GM12878 (cell line): ENCODE measurements around the gene GIPC3. TPM values are rescaled to one million over a fixed set of nuclear protein-coding genes. Genes with fewer than 3 reads are reported as not detected.

Experiments
- ATAC-seq: fragments of 200-7000 bp; cut with Tn5 transposase; 3 replicates; pipeline ENCODE4 v1.9.1; 2020; ENCODE audit warnings: mild to moderate bottlenecking, moderate library complexity
- BruUV-seq: library from RNA; stranded (reverse); fragments of 400-500 nt; replicated peaks from 2 replicates; lab custom pipeline; 2021; lab: Mats Ljungman, UMichigan
- CTCF ChIA-PET: fragments of 300-600 bp; sonication (Branson Sonifier 250); formaldehyde crosslinking; extraction: SDS; loops from one replicate; lab custom pipeline; 2021; ENCODE audit warnings: inconsistent platforms; lab: Yijun Ruan, JAX
- POLR2A ChIA-PET: fragments of 350-600 bp; formaldehyde crosslinking; extraction: SDS; loops from one replicate; lab custom pipeline; 2021; ENCODE audit warnings: inconsistent platforms; lab: Charles Lee
- RAD21 ChIA-PET: fragments of 300-600 bp; sonication (Branson Sonifier 250); formaldehyde crosslinking; loops from one replicate; lab custom pipeline; 2023; ENCODE audit warnings: antibody characterized with exemption; ENCODE audit not compliant: unreplicated experiment; lab: Charles Lee
- SMC1A ChIA-PET: fragments of 300-600 bp; sonication (Branson Sonifier 250); formaldehyde crosslinking; loops from one replicate; lab custom pipeline; 2023; ENCODE audit not compliant: unreplicated experiment, uncharacterized antibody; lab: Charles Lee
- DNase-seq: peaks from one replicate; pipeline ENCODE4 v3.0.0-alpha.2; 2011; ENCODE audit warnings: low read depth, low spot score
- FAIRE-seq: peaks from 3 replicates; lab custom pipeline; 2011; peaks lifted over from hg19 to GRCh38; lab: Jason Lieb, UNC
- H2AFZ ChIP-seq: 2 replicates; pipeline ENCODE4 v1.6.0; 2011; ENCODE audit warnings: low read depth, low read length, control low read depth; ENCODE audit not compliant: control insufficient read depth
- H3K27ac ChIP-seq: 2 replicates; pipeline ENCODE4 v1.5.1; 2011; ENCODE audit warnings: control low read depth; ENCODE audit not compliant: control insufficient read depth, insufficient read depth
- H3K27me3 ChIP-seq, 2 experiments: replicated peaks in 1 of 2; 2 replicates each; pipeline versions ENCODE4 v1.6.0 to v1.6.1; 2011; ENCODE audit warnings: low read length in 1 of 2; ENCODE audit not compliant: control insufficient read depth in 2 of 2, insufficient read depth in 2 of 2
- H3K36me3 ChIP-seq, 2 experiments: 2 replicates each; pipeline ENCODE4 v1.5.1; 2011; ENCODE audit warnings: low read length in 1 of 2; ENCODE audit not compliant: control insufficient read depth in 2 of 2, insufficient read depth in 2 of 2
- H3K4me1 ChIP-seq: 2 replicates; pipeline ENCODE4 v1.6.1; 2011; ENCODE audit warnings: mild to moderate bottlenecking, low read length, moderate library complexity, mixed read lengths; ENCODE audit not compliant: control insufficient read depth, insufficient read depth
- H3K4me2 ChIP-seq: 2 replicates; pipeline ENCODE4 v1.6.0; 2011; ENCODE audit warnings: control low read depth; ENCODE audit not compliant: control insufficient read depth, insufficient read depth
- H3K4me3 ChIP-seq: fragments of 200-600 bp; sonication (generic); 2 replicates; pipeline ENCODE4 v1.5.1; 2016
- H3K79me2 ChIP-seq: 2 replicates; pipeline ENCODE4 v1.6.0; 2011; ENCODE audit warnings: low read length; ENCODE audit not compliant: control insufficient read depth, insufficient read depth
- H3K9ac ChIP-seq: 2 replicates; pipeline ENCODE4 v1.8.0; 2011; ENCODE audit warnings: low read length, control low read depth, mixed read lengths; ENCODE audit not compliant: control insufficient read depth, insufficient read depth
- H3K9me3 ChIP-seq: replicated peaks from 3 replicates; pipeline ENCODE4 v1.5.1; 2011; ENCODE audit warnings: mild to moderate bottlenecking, low read length; ENCODE audit not compliant: control insufficient read depth, insufficient read depth
- H4K20me1 ChIP-seq: 2 replicates; pipeline ENCODE4 v1.6.0; 2011; ENCODE audit not compliant: control insufficient read depth, insufficient read depth
- BRCA1 ChIP-seq: IDR thresholded peaks from 2 replicates; pipeline ENCODE4 v1.6.1; 2011; ENCODE audit warnings: low read depth, low read length, improper control_type of control experiment
- EED ChIP-seq: sonication (generic); IDR thresholded peaks from 2 replicates; pipeline ENCODE4 v1.6.1; 2016; ENCODE audit warnings: antibody characterized with exemption, low read depth
- GATAD2B ChIP-seq: fragments of 450-650 bp; conservative IDR thresholded peaks from 2 replicates; pipeline ENCODE4 v1.6.1; 2017; ENCODE audit warnings: low read depth, mild to moderate bottlenecking, moderate library complexity
- KAT2A ChIP-seq: conservative IDR thresholded peaks from 2 replicates; pipeline ENCODE4 v1.6.1; 2011; ENCODE audit warnings: low read depth, low read length; ENCODE audit not compliant: control insufficient read depth
- POLR2A ChIP-seq: IDR thresholded peaks from 2 replicates; pipeline ENCODE4 v1.6.1; 2011; ENCODE audit warnings: low read depth, mild to moderate bottlenecking, low read length
- RB1 ChIP-seq: fragments of 450-650 bp; formaldehyde crosslinking; IDR thresholded peaks from 2 replicates; pipeline ENCODE4 v1.6.1; 2017; ENCODE audit warnings: mild to moderate bottlenecking, borderline replicate concordance
- SMAD5 ChIP-seq: IDR thresholded peaks from 2 replicates; pipeline ENCODE4 v1.6.1; 2016; ENCODE audit warnings: antibody characterized with exemption, low read depth
- YY1 ChIP-seq: IDR thresholded peaks from 2 replicates; pipeline ENCODE4 v1.6.1; 2011; ENCODE audit warnings: low read depth, mild to moderate bottlenecking, low read length
- ZNF207 ChIP-seq: fragments of 450-650 bp; IDR thresholded peaks from 2 replicates; pipeline ENCODE4 v1.6.1; 2014; ENCODE audit warnings: antibody characterized with exemption, mild to moderate bottlenecking, borderline replicate concordance
- WGBS: methylation state at CpG from one replicate; pipeline ENCODE4 v1.1.6; 2016; ENCODE audit warnings: low lambda C conversion rate; ENCODE audit not compliant: insufficient replicate concordance, insufficient coverage; ENCODE audit errors: missing lambda C conversion rate; 5-methylcytosine and 5-hydroxymethylcytosine counted together
- in situ Hi-C: fragments of 300-500 bp; cut with MboI; formaldehyde crosslinking; loops from 9 replicates; pipeline ENCODE4 v1.14.3; 2018; ENCODE audit warnings: mixed read lengths
- intact Hi-C: fragments of 100-400 bp; cut with micrococcal nuclease; formaldehyde crosslinking; loops from one replicate; pipeline ENCODE4 v1.14.2; 2022; ENCODE audit not compliant: unreplicated experiment
- polyA plus RNA-seq, 11 experiments: library from polyadenylated mRNA; depleted of rRNA in 4 of 11; unstranded in 6 of 11; stranded (reverse) in 5 of 11; fragments of >200 nt; fragmentation: Nextera tagmentation in 4 of 11; fragmentation: Illumina TruSeq in 1 of 11; extraction: Ambion mirVana in 4 of 11; extraction: Trizol in 1 of 11; gene quantifications; 1 replicate in 1 of 11; 2 replicates in 10 of 11; pipeline versions ENCODE4 v1.2.1 to v1.2.3, GENCODE V29; 2011 to 2016; ENCODE audit warnings: inconsistent platforms in 2 of 11, missing spikeins in 2 of 11, low read depth in 1 of 11
- total RNA-seq, 4 experiments: library from RNA; depleted of rRNA in 3 of 4; stranded (reverse); fragments of >200 nt in 3 of 4; fragmentation: Illumina TruSeq in 1 of 4; extraction: Trizol in 1 of 4; gene quantifications; 2 replicates each; pipeline versions ENCODE4 v1.2.1 to v1.2.3, GENCODE V29; 2013 to 2021
- TF ChIP-seq, protein P1 (sequence below): fragments of 450-650 bp; IDR thresholded peaks from 2 replicates; pipeline ENCODE4 v1.6.1; 2016; ENCODE audit warnings: mild to moderate bottlenecking
- TF ChIP-seq, protein P2 (sequence below): fragments of 450-650 bp; IDR thresholded peaks from 2 replicates; pipeline ENCODE4 v1.6.1; 2017; ENCODE audit warnings: mild to moderate bottlenecking, moderate library complexity
- TF ChIP-seq, protein P3 (sequence below): fragments of 450-650 bp; IDR thresholded peaks from 2 replicates; pipeline ENCODE4 v1.6.1; 2016; ENCODE audit warnings: mild to moderate bottlenecking, moderate library complexity, borderline replicate concordance

Gene GIPC3
- total and polyA plus RNA-seq, 10 of the 15 experiments (the other 5 are each of a cell fraction or from before 2014, with no cell fraction given) = not detected

DNA sequence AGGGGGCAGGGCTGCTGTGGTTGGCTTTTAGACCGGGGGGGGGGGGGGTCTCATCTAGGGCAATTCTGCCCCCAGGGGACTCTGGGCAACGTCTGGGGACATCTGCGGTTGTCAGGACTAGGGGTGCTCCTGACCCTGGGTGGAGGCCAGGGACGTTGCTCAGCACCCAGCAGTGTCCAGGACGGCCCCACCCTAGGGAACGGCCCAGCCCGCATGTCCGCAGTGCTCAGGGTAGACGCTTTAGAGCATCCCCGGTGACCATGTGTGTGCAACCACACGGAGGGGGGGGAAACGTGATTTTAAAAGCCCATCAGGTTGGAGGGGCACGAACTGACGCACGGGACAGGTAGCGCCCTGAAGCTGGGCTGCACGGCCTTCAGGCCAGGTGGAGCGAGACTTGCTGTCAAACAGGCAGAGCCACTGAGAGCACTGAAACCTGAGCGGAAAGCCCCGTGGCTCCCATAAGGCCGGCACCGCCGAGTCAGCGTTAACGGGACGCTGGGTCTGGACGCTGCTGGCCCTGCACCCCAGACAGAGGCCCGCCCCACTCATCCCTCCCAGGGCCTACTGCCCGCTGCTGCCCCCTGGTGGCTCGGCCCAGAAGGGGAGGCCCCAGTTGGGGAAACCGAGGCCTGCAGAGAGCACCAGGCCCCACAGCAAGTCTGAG is 33.0 kb downstream of the GIPC3 start:
- Histone ChIP-seq H3K27ac (no peak overlapping the region), H3K79me2 (no peaks in the 10 kb centered on the region), H3K36me3 (peaks cover 0 to 11% of the 10 kb centered on the region in 2 experiments; a peak in 3 of 4 replicates), H3K4me1 (no peaks in the 10 kb centered on the region), H3K27me3 (no peaks in the 10 kb centered on the region), H3K9ac (no peak overlapping the region), H3K4me2 (no peak overlapping the region; the same call in 1 of the 2 replicates), H2AFZ (no peak overlapping the region; the same call in 1 of the 2 replicates), H4K20me1 (no peaks in the 10 kb centered on the region), H3K4me3 (no peak overlapping the region), H3K9me3 (no peaks in the 10 kb centered on the region)
- POLR2A ChIA-PET = interaction anchor here (0.5 kb wide), 1 partner anchor 66 kb away, joined by 3 read pairs; no protein-coding TSS in a partner anchor
- CTCF ChIA-PET = interaction anchor here (0.7 to 2.3 kb wide), 4 partner anchors 14 to 73 kb away, joined by 3 to 7 read pairs (median 4); no protein-coding TSS in a partner anchor
- 52% methylated on average over 20 of the region's 31 CpGs for WGBS
- SMC1A ChIA-PET = interaction anchor here (1.2 kb wide), 1 partner anchor 31 kb away, joined by 3 read pairs; no protein-coding TSS in a partner anchor
- peak; percentile 97 for ATAC-seq
- DNase-seq = peak; percentile 12
- peak; percentile 78 for FAIRE-seq
- in situ Hi-C loops = no loop called here
- BruUV-seq = no TSS peak
- intact Hi-C loops = loop anchor here (1.0 kb wide), 1 partner anchor 73 kb away; no protein-coding TSS in a partner anchor
- RAD21 ChIA-PET = no interaction called here
- TF ChIP-seq KAT2A (no peak), BRCA1 (no peak), YY1 (peak; percentile 35; the same call in 1 of the 2 replicates), ZNF207 (0 out of 2 replicates have a peak, but pooled peaks have one; percentile 33), EED (no peak), GATAD2B (peak; percentile 59; the same call in 1 of the 2 replicates), SMAD5 (no peak), POLR2A (no peak), RB1 (peak; percentile 54; the same call in 1 of the 2 replicates)
- TF ChIP-seq, protein P1, sequence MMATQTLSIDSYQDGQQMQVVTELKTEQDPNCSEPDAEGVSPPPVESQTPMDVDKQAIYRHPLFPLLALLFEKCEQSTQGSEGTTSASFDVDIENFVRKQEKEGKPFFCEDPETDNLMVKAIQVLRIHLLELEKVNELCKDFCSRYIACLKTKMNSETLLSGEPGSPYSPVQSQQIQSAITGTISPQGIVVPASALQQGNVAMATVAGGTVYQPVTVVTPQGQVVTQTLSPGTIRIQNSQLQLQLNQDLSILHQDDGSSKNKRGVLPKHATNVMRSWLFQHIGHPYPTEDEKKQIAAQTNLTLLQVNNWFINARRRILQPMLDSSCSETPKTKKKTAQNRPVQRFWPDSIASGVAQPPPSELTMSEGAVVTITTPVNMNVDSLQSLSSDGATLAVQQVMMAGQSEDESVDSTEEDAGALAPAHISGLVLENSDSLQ = no peak
- TF ChIP-seq, protein P2, sequence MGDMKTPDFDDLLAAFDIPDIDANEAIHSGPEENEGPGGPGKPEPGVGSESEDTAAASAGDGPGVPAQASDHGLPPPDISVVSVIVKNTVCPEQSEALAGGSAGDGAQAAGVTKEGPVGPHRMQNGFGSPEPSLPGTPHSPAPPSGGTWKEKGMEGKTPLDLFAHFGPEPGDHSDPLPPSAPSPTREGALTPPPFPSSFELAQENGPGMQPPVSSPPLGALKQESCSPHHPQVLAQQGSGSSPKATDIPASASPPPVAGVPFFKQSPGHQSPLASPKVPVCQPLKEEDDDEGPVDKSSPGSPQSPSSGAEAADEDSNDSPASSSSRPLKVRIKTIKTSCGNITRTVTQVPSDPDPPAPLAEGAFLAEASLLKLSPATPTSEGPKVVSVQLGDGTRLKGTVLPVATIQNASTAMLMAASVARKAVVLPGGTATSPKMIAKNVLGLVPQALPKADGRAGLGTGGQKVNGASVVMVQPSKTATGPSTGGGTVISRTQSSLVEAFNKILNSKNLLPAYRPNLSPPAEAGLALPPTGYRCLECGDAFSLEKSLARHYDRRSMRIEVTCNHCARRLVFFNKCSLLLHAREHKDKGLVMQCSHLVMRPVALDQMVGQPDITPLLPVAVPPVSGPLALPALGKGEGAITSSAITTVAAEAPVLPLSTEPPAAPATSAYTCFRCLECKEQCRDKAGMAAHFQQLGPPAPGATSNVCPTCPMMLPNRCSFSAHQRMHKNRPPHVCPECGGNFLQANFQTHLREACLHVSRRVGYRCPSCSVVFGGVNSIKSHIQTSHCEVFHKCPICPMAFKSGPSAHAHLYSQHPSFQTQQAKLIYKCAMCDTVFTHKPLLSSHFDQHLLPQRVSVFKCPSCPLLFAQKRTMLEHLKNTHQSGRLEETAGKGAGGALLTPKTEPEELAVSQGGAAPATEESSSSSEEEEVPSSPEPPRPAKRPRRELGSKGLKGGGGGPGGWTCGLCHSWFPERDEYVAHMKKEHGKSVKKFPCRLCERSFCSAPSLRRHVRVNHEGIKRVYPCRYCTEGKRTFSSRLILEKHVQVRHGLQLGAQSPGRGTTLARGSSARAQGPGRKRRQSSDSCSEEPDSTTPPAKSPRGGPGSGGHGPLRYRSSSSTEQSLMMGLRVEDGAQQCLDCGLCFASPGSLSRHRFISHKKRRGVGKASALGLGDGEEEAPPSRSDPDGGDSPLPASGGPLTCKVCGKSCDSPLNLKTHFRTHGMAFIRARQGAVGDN = no peak
- TF ChIP-seq, protein P3, sequence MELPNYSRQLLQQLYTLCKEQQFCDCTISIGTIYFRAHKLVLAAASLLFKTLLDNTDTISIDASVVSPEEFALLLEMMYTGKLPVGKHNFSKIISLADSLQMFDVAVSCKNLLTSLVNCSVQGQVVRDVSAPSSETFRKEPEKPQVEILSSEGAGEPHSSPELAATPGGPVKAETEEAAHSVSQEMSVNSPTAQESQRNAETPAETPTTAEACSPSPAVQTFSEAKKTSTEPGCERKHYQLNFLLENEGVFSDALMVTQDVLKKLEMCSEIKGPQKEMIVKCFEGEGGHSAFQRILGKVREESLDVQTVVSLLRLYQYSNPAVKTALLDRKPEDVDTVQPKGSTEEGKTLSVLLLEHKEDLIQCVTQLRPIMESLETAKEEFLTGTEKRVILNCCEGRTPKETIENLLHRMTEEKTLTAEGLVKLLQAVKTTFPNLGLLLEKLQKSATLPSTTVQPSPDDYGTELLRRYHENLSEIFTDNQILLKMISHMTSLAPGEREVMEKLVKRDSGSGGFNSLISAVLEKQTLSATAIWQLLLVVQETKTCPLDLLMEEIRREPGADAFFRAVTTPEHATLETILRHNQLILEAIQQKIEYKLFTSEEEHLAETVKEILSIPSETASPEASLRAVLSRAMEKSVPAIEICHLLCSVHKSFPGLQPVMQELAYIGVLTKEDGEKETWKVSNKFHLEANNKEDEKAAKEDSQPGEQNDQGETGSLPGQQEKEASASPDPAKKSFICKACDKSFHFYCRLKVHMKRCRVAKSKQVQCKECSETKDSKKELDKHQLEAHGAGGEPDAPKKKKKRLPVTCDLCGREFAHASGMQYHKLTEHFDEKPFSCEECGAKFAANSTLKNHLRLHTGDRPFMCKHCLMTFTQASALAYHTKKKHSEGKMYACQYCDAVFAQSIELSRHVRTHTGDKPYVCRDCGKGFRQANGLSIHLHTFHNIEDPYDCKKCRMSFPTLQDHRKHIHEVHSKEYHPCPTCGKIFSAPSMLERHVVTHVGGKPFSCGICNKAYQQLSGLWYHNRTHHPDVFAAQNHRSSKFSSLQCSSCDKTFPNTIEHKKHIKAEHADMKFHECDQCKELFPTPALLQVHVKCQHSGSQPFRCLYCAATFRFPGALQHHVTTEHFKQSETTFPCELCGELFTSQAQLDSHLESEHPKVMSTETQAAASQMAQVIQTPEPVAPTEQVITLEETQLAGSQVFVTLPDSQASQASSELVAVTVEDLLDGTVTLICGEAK = no peak
